GM12878 (cell line): ENCODE data around the gene CHAC1.

Experiments
- EGR1 ChIP-seq, 2 experiments: IDR thresholded peaks; 1 replicate in 1 of 2; 2 replicates in 1 of 2; pipeline ENCODE4 v1.6.1; 2011 to 2012; ENCODE audit warnings: low read depth in 2 of 2, low read length in 2 of 2, borderline replicate concordance in 1 of 2, mild to moderate bottlenecking in 1 of 2, moderate library complexity in 1 of 2
- MXI1 ChIP-seq: fragments of 150-350 bp; IDR thresholded peaks from 2 replicates; pipeline ENCODE4 v1.6.1; 2011; ENCODE audit warnings: low read depth, mild to moderate bottlenecking, inconsistent platforms, low read length, improper control_type of control experiment

GRCh38 chr15:40963201-40963600 is 9.9 kb downstream of the CHAC1 start:
- TF ChIP-seq MXI1: no peak
- TF ChIP-seq EGR1 (IDR thresholded peaks at IDR 0.05; ENCODE audit: borderline replicate concordance in 1 of 2, low read depth in 2 of 2, low read length in 2 of 2): no peak
